Breast epithelium (tissue), 3 donors: ENCODE measurements around the gene LOX.

ENCODE experiments used
- POLR2A ChIP-seq: fragments of 450-650 bp; IDR thresholded peaks from one replicate; pipeline ENCODE4 v1.6.1; 2016; ENCODE audit warnings: antibody characterized with exemption, mild to moderate bottlenecking, moderate library complexity
- POLR2AphosphoS5 ChIP-seq, 3 donors: sonication (generic); formaldehyde crosslinking; IDR thresholded peaks; one replicate each; pipeline ENCODE4 v1.6.1; 2017; ENCODE audit warnings: antibody characterized with exemption in 3 of 3
- TF ChIP-seq, protein P1 (sequence below), 3 donors: fragments of 450-650 bp; IDR thresholded peaks; one replicate each; pipeline ENCODE4 v1.5.1; 2016 to 2017; ENCODE audit warnings: antibody characterized with exemption in 3 of 3, mild to moderate bottlenecking in 3 of 3, moderate library complexity in 3 of 3

DNA sequence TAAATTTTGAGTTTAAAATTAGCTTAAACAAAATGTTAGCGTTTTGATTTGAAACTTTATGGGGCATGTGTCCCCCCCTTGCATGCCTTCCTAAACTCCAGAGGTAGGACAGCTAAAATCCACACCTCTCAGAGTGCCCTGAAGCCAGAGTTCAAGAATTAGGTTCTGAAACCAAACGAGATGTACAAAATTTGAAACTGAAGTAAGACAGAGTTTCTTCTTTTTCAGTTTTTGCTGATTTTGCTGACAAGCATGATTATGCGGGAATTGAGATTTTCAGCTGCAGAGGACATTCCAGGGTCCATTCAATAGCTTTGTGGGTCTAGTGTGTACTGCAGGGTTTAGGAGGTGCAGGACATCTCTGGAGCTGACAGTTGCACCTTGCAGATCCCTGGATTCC is 17.1 kb upstream of the LOX start:
- TF ChIP-seq, protein P1, sequence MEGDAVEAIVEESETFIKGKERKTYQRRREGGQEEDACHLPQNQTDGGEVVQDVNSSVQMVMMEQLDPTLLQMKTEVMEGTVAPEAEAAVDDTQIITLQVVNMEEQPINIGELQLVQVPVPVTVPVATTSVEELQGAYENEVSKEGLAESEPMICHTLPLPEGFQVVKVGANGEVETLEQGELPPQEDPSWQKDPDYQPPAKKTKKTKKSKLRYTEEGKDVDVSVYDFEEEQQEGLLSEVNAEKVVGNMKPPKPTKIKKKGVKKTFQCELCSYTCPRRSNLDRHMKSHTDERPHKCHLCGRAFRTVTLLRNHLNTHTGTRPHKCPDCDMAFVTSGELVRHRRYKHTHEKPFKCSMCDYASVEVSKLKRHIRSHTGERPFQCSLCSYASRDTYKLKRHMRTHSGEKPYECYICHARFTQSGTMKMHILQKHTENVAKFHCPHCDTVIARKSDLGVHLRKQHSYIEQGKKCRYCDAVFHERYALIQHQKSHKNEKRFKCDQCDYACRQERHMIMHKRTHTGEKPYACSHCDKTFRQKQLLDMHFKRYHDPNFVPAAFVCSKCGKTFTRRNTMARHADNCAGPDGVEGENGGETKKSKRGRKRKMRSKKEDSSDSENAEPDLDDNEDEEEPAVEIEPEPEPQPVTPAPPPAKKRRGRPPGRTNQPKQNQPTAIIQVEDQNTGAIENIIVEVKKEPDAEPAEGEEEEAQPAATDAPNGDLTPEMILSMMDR (IDR thresholded peaks at IDR 0.05) = no peak
- TF ChIP-seq POLR2A (no peak), POLR2AphosphoS5 (IDR thresholded peaks at IDR 0.05) (no peak)
